Hematopoietic multipotent progenitor cell treated with erythropoietin and hydrocortisone succinate and interleukin-3 and kit ligand, for 8 days (in vitro differentiated cells): ENCODE data around the gene YJU2.
"Not testable (repeated sequence)": the region's sequence is repeated elsewhere in the genome, so short reads cannot be mapped to it uniquely, and the experiment has no call there.

Experiments
- DNase-seq: peaks from one replicate; pipeline ENCODE4 v3.0.0-alpha.2; 2015

YJU2 gene

GRCh38 chr19:4268816-4269430 is 22.0 kb downstream of the YJU2 start:
- no peak for DNase-seq

GRCh38 chr19:4272894-4273293 is 26.0 kb downstream of the YJU2 start:
- DNase-seq: no peak

- DNase-seq: not testable (repeated sequence)
These were observed 27.4 kb downstream of the YJU2 start for GRCh38 chr19:4274321-4274686.

- no peak for DNase-seq
These were observed 30.4 kb downstream of the YJU2 start for GRCh38 chr19:4277191-4277696.

GRCh38 chr19:4278010-4278409 is 31.1 kb downstream of the YJU2 start:
- DNase-seq: no peak

GRCh38 chr19:4278419-4279266 is 31.8 kb downstream of the YJU2 start, which contains the start of gene SHD:
TSS of gene SHD (plus strand) at chr19:4279266. CDS start at chr19:4280064, 798 bp downstream.
- no peak for DNase-seq

GRCh38 chr19:4279267-4279529 is 32.3 kb downstream of the YJU2 start:
- DNase-seq: no peak

GRCh38 chr19:4279530-4280422 is 32.9 kb downstream of the YJU2 start:
- no peak for DNase-seq

GRCh38 chr19:4284176-4284958 is 37.5 kb downstream of the YJU2 start:
- peak; percentile 14 for DNase-seq

GRCh38 chr19:4284974-4285373 is 38.1 kb downstream of the YJU2 start:
- DNase-seq: no peak

- DNase-seq: not testable (repeated sequence)
These were observed 39.3 kb downstream of the YJU2 start for GRCh38 chr19:4286141-4286540.

- no peak for DNase-seq
These were observed 41.4 kb downstream of the YJU2 start for GRCh38 chr19:4288091-4288777.

- DNase-seq: no peak
These were observed 44.4 kb downstream of the YJU2 start for GRCh38 chr19:4291184-4291732.

- DNase-seq: no peak
These were observed 45.6 kb downstream of the YJU2 start for GRCh38 chr19:4292515-4292914.

- no peak for DNase-seq
These were observed 47.5 kb downstream of the YJU2 start for GRCh38 chr19:4294389-4294788.

GRCh38 chr19:4295972-4296771 is 49.3 kb downstream of the YJU2 start:
- peak; percentile 39 for DNase-seq

GRCh38 chr19:4297901-4298809 is 51.3 kb downstream of the YJU2 start:
- DNase-seq: no peak

GRCh38 chr19:4298810-4299550 is 52.1 kb downstream of the YJU2 start:
- DNase-seq: no peak

- no peak for DNase-seq
These were observed 53.7 kb downstream of the YJU2 start for GRCh38 chr19:4300589-4300988.
